CD4-positive, alpha-beta T cell treated with Interleukin-1 beta for 1 hour (primary cell): ENCODE measurements around the gene ACSF3.

ENCODE experiments used
- DNase-seq, 2 donors: peaks; one replicate each; pipeline ENCODE4 v3.0.0-alpha.2; 2020 to 2022

Gene ACSF3

DNA sequence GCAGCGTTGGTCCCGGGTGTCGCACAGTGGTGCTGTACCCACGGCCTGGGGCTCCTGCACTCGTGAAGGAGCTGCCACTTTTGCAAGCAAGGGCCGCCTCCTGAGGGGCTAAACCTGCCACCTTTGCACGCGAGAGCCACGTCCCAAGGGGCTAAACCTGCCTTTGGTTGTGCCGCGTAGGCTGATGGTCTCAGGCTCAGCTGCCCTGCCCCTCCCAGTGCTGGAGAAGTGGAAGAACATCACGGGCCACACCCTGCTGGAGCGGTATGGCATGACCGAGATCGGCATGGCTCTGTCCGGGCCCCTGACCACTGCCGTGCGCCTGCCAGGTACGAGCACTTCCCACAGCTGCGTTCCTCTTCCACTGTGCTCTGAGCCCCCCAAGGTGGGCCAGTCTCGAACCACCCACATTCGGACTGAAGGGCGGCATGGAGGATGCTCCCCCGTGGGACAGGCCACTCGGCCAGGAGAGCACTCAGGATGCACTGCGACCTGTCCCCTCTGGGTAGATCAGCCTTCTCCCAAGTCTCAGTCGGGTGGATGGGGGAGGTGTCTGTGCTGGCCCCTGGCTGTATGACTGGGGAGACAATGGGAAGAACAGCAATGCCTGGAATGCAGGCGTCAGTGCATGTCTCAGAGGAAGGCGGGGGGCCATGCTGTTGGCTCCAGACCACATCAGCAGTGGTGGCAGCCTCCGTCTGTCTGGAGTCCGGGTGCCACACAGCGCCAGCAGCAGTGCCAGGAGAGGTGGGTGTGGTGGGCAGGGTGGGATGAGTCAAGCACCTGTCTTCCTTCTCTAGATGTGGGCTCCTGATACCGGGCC is 20.7 kb downstream of the ACSF3 start:
- DNase-seq: no peak

DNA sequence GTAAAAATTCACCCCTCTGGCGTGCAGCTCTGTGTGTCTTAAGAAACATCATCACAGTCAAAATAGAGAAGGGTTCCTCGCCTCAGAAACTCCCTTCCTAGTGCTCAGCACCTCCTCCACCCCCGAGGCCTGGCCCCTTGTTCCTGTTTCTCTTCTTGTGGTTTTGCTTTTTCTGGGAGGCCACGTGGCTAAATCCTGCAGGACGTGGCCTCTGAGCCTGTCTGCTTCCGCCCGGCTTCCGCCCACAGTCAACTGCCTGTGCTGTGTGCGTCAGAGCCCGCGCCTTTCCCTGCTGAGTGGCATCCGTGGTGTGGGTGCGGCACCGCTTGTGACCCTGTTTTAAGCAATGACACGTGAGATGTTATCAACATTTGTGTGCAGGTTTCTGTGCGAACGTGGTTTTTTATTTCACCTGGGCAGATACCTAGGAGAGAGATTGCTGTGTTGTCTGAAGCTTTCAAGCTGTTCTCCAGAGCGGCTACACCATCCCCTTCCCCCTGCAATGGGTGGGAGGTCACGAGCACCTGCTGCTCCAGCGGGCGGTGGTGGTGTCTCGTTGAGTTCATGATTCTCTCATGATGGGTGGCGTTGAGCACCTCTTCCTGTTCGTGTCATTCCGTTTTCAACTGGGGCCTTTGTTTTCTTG is 21.7 kb downstream of the ACSF3 start:
- peak; percentile 92 to 96 for DNase-seq

DNA sequence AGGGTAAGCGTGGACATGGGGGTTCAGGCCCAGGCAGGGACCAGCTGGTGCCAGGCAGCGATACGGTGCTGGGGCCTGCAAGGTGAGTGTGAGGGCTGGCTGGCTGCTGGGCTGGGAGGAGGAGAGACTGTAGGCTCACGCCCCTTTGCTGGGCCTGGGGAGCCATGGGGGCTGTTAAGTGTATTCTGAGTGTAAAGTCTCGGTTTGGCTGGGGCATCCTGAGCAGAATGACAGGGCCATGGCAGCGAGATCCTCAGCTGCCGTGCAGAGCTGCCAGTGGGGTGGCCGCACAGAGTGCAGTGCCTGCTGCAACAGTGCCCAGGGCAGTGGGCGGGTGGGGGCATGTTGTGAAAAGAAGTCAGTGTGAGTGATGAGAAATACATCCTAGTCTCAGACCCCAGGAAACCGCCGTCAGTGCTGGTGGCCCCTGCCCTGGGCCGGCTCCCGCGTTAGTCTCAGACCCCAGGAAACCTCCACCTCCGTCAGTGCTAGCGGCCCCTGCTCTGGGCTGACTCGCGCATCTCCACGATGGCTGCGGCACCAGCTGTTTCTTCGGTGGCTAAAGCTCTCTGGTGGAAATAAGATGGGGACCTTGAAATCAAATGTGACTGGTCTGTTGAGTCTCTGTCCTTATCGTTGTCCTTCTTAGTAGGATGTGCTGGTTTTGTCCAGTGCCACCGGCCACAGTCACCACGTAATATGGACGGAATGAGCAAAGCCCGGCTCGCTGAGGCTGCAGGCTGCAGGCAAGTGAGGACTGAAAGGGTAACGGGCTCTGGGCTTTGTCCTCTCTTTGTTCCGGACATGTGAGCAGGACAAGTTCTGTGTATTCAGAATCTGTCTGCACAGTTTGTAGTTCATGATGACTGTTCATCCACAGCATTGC is 22.9 kb downstream of the ACSF3 start:
- no peak for DNase-seq

DNA sequence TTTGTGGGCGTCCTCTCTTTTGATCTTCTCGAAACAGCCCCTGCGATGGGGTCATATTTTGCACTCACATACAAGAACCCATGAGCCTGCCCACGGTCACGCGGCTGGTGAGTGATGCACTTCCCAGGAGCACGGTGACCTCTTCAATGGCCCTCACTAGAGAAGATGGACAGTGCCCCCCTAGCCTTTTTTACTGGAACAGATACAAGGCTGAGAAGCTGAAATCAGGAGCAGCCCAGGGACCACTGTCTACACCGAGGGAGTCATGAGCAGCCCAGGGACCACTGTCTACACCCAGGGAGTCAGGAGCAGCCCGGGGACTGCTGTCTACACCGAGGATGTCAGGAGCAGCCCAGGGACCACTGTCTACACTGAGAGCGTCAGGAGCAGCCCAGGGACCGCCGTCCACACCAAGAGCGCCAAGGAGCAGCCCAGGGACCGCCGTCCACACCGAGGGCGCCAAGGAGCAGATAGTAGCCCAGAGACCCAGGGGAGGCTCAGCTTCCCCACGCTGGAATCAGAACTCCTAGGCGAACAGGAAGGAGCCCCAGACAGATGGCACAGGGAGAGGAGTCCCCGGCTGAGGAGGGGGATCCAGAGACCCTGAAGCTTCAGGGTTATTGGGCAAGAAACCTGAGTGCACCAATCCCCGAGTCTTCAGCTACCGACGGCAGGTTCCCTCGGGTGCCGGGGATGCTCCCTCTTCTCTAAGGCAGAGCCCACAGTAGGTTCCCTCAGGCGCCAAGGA is 23.7 kb downstream of the ACSF3 start:
- no peak for DNase-seq

DNA sequence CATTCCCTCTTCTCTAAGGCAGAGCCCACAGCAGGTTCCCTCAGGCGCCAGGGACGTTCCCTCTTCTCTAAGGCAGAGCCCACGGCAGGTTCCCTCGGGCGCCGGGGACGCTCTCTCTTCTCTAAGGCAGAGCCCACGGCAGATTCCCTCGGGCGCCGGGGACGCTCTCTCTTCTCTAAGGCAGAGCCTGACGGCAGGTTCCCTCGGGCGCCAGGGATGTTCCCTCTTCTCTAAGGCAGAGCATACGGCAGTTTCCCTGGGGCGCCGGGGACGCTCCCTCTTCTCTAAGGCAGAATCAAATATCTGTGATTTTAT is 24.3 kb downstream of the ACSF3 start:
- DNase-seq: no peak

DNA sequence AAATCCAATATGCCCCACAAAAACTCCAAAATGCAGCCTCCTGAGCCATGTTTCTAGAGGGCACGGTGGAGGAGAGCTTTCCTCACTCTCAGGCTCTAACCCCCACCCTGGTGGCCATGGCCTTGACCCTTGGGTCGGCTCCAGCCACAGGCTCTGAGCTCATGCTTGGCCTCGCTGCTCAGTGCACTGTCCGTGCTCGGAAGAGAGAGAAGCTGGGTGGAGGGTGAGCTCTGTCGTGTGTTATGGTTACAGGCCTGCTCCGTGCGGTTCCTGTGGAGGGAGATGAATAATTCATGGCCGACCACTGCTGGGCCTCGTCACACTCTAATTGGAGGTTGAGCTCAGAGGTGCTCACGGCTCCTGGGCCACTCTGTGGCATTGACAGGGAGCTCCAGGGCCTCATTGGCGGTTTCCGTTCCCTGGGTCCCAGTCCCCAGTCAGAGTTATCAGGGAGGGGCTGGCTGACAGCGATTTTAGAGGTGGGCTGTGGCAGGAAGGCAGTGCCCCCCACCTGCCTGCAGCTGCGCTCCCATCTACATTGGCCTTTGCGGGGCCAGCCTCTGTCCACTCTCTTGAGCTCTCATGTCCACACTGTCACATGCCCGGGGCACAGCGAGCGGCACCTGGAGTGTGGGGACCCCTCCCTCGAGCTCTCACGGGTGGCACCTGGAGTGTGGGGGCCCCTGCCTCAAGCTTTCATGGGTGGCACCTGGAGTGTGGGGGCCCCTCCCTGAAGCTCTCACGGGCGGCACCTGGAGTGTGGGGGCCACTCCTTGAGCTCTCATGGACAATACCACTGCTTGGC is 24.9 kb downstream of the ACSF3 start:
- DNase-seq: no peak

DNA sequence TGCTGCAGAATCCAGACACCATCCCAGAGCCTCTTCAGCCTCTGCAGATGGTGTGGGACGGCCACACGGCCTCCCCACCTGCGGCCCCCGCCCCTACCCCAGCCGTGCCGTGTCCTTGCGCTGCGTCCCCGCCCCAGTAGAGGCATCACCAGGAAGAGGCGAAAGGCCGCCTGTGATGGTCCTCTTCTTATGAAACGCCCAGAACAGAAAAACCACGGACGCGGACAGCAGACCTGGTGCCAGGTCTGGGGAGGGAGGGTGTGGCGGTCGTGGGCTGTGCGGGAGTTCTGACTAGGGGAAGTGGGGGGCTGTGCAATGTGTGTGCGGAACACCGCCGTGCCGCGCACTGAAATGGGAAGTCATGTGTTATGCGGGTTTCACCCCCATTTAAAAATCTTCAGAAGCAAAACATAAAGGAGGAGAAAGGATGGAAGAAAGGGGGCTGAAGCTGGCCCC is 25.5 kb downstream of the ACSF3 start:
- DNase-seq: no peak

DNA sequence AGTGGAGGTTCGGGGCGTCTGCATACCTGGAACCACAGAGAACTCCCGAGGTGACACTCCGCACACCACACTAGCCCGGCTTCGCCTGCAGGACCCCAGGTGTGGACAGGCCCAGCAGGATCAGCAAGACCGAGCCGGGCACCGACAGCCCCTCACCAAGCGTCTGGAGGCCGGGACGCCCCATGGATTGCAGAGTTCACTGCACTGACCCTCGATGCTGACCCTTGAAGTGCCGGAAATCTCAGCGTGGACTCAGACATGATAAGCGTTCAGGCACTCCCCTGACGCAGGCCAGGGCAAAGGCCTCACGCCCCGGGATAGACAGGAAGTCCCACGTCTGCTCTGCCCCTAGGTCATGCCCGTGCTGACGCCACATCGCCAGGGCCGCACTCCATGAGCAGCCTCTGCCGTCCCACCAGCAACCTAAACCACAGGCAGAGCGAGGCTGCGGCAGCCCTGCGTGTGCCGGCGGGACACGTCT is 26.0 kb downstream of the ACSF3 start:
- DNase-seq: no peak

DNA sequence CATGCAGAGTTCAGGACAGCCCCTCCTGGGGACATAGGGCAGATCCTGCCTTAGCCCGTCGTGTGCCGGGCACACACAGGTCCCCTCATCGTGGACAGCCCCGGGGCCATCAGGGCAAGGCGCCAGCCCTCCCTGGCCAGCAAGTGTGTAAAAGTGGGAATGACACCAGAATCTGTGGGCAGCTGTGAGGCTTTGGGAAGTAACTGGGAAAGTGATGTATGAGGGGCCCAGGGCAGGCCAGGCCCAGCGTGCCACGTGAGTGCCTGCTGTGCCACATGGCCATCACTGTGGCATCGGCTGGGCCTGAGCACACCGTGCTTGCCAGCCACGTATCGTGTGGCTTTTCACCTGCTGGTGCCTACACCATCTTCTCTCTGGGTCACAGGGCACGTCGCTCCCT is 26.6 kb downstream of the ACSF3 start:
- DNase-seq: no peak

DNA sequence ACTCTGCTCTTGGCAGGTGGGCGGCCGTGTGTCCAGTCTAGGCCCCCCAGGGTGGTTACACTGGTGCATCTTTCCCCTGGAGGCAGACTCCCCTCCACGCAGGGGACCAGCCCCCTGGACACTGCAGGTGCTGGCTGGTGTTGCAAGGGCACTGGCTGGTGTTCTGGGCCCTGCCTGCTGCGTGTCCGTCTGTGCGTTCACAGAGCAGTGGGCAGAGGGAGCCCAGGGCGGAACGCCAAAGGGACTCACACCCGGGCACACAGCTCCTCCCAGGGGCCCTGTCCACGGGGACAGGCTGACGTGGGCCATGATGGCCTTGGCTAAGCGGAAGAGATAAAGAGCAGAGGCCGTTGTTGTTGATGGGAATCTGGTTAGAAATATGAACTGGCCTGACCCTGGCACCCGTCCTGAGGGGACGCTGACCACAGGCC is 27.3 kb downstream of the ACSF3 start:
- no peak for DNase-seq

DNA sequence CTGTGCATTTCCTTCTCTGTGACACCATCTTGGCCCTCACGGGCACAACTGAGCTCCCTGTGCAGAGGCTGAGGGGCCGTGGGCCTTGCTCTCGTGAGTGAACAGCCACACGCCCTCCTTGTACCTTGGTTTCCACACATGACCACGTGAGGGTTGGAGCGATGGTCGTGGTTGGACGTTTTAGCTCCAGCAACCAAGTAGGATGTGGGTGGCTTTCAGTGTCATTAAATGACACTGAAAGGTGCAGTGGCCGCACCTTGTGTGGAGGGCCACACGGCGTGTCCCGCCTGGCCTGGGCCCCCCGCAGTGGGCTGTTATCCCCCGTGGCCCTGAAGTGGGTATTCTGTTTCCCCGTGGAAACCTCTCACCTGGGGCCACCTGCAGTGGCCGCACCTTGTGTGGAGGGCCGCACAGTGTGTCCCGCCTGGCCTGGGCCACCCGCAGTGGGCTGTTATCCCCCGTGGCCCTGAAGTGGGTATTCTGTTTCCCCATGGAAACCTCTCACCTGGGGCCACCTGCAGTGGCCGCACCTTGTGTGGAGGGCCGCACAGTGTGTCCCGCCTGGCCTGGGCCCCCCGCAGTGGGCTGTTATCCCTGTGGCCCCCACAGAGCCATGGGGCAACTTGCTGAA is 28.2 kb downstream of the ACSF3 start:
- no peak for DNase-seq

DNA sequence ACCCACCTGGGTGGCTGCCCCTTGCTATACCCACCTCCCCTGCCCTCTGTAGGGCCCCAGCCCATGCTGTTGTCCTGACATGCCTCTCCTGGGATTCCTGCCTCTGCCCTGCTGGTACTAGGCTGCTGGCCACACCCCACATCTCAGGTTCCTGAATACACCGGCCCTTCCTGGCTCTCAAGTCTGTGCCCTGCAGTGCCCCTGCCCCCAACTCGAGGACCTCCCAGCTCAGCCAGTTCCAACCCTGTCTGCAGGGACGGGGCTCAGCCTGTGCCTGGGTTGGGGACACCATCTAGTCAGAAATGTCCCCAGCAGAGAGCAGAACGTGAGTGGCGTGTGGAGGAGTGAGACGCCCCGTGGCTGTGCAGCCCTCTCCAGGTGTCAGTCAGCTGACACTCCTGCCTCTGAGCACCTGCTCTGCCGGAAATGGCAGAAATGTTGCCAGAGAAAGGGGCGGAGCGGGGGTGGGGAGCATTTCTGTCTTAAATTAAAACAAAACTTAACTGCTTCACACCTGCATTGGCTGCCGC is 28.7 kb downstream of the ACSF3 start:
- DNase-seq: peak; percentile 71 to 79

DNA sequence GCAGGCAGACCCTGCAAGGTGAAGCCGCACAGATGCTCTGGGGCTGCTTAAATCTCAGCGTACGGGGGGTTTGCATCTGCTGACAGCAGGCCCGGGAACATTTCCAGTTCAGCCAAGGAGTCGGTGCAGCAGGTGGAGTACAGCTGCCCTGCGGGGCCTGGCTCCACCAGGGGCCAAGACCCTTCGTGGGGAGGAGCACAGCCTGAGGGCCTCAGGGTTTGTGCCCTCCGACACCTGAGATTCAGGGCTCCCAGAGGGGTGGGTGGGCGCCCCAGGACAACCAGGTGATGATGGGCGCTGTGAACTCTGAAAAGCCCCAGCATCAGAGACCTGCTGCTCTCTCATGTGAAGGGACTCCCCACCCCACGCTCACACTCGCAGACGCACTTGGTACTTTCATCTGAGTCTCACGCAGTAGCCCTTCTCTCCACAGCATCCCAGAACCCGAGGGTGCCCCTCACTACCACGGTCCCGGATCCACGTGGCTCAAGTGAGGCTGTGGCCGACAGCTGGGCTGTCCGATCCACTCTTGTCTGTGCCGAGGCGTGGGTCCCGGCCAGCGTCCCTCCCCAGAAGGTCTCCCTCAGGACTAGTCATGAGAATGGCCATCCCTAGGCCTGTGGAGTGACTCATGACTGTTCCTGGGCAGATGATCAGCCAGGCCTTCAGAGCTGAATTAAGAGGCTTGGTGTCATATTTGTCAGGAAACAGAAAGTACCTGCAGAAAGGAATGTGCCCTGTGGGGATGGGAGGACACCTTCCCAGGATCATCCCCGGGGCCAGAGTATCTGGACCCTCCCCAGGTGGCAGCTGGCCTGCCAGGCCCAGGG is 29.6 kb downstream of the ACSF3 start:
- no peak for DNase-seq

DNA sequence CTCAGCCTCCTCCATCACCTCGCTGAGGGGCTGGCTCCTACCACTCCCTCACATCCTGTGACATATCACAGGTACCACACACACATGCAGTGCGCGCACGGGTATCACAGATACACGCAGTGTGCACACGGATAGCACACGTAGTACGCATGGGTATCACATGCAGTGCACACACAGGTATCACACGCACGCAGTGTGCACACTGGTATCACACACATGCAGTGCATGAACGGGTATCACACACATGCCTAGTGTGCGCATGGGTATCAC is 30.1 kb downstream of the ACSF3 start:
- no peak for DNase-seq

DNA sequence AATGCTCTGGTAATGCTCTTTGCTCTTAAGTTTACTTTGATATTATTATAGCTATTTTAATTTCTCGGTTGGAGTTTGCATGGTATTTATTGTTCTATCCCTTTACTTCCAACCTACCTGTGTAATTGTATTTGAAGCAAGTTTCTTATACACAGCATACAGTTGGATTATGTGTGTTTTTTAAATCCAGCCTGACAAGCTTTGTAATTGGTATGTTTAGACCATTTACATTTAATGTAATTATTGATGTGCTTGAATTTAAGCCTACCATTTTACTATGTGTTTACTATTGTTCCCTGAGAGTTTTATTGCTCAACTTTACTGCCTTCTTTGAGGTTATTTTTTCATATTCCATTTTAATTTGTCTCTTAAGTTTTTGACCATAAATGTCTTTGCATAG is 35.7 kb downstream of the ACSF3 start:
- DNase-seq: no peak

DNA sequence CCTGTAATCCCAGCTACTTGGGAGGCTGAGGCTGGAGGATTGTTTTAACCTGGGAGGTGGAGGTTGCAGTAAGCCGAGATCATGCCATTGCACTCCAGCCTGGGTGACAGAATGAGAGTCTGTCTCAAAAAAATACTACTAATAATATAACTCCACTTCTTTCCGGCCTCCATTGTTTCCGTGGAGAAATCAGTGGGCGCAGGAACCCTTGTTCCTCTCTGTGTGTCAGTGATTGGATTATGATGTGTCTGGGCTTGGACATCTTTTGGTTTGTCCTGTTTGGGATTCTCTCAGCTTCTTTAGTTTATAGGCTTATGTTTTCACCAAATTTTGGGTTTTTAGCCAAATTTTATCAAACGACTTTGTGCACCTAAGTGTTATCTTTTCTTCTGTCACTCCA is 36.8 kb downstream of the ACSF3 start:
- DNase-seq: no peak

DNA sequence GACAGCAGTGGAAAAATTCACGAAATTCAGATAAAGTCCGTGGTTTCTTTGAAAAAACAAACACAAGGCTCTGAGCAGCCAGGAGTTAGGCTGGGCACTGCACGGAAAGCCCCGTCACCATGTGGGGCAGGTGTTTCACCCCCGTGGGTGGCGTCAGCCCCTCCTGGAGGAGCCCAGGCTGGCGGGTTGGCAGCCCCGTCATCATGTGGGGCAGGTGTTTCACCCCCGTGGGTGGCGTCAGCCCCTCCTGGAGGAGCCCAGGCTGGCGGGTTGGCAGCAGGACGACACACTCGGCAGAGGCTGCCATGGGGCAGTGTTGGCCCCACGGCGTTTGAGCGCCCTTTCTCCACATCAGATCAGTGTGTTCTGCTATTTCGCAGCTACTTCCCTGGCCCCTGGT is 38.1 kb downstream of the ACSF3 start:
- DNase-seq: no peak

DNA sequence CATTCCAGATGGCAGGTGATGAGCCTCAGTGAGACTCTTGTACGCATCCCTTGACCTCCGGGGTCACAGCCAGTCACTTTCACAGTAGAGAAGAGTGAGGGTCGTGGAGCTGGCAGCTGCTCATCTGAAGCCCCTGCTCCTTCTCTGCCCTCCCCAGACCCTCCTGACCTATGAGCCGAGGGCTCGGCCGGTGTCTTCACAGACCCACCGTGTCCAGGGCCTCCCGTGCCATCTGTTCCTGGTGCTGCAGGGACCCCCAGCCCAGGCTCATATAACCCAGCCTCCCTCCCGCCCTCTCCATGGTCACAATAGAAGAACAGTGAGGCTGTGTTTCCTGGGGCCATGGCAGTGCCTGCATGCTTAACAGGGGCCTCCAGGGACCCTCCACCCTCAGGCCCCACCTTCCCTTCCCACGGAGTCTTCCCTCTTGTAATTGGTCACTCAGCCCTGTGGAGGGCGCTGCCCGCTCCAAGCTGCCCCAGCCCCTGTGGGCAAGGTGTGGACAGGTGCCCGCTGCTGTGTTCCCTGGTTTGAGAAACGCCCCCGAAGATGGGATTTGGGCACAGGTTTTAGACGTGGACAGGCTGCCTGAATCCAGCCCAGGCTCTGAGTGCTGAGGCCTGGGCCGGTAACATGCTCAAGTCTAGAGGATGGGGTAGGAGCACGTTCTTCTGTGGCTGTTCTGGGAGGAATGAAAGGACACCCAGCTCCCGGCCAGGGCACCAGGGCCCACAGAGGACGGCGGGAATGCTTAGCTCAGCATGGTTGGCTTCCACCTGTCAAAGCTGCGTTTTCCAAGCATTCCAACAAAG is 38.7 kb downstream of the ACSF3 start:
- DNase-seq: no peak

DNA sequence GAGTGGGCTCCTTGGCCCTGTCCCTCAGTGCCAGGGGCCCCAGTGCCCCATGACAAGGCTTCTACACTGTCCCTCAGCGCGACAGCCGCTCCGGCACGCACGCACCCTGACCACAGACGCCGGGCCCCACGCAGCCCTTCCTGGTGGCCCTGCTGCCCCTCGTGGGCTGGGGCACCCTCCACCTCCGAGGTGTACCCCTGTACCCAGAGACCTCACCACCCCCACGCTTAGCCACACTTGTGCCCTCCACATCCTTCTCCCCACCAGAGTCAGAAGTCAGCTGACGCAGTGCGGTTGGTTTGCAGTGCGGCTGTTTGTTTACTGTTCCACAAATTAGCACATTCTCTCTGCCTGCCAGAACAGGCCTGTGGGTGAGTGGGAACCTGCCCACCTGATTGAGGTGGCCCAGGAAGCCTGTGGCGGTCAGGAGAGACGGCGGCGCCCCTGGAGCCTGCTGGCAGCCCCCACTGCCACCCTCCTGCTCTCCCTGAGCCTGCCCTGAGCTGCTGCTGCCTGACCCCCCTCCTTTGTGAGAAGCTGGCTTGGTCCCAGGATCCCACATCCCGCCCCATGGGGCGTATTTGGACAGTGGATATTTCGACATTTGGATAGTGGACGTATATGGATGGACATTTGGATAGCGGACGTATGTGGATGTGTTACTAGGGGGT is 39.9 kb downstream of the ACSF3 start:
- no peak for DNase-seq
